GM12892 (cell line): ENCODE data around the gene NAPG.

ENCODE experiments used
- POLR2A ChIP-seq: IDR thresholded peaks from 2 replicates; pipeline ENCODE4 v1.6.1; 2011; ENCODE audit warnings: low read depth, low read length, control low read depth
- POLR2AphosphoS5 ChIP-seq: IDR thresholded peaks from 2 replicates; pipeline ENCODE4 v1.6.1; 2011; ENCODE audit warnings: low read depth, low read length, control low read depth
- TAF1 ChIP-seq: IDR thresholded peaks from 2 replicates; pipeline ENCODE4 v1.6.1; 2011; ENCODE audit warnings: low read depth, mild to moderate bottlenecking, control low read depth, low read length, borderline replicate concordance

DNA sequence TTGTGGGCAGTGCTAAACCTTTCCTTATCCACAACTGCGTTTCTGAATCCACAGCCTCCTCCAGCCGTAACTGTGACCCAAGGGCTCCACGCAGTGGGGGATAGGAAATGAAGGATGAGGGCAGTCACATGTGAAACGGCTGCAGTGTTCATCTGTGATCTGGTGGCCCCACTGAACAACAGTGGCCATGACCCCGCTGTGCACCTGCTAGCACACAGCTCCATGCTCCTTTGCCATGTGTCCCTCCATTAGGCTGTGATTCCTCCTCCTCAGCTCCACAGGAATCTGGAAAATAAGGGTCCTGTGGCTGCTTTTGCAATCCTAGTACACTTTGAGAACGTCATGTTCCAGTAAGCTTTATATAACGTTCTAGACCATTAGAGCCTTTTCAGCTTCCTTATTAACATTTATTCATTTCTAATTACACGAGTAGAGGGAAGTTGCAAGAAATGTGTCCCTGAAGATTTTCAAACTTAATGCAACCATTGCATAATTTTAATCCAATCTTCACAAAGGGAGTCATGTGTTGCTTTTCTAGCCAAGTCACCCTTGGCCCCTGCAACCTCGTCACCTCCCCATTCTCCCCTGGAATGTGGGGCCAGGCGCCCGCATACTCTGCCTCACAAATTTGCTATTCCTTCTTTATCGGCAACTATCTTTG lies 7.1 kb upstream of the NAPG start:
- TF ChIP-seq POLR2A (no peak), TAF1 (no peak), POLR2AphosphoS5 (no peak)
